Anterior cingulate cortex (tissue), 58 donors: ENCODE data around the gene ADCY9.
A peak's percentile ranks its signal among the peaks of the same experiment; 100 is the strongest.

Experiments
- DNase-seq, 58 donors: peaks; one replicate each; lab custom pipeline; 2025; lab: John Stamatoyannopoulos, UW

ADCY9 gene

GRCh38 chr16:3987231-3987630 is 129.0 kb downstream of the ADCY9 start:
- no peak for DNase-seq

- no peak for DNase-seq
These were observed 130.1 kb downstream of the ADCY9 start for GRCh38 chr16:3986235-3986544.

- DNase-seq, result no peak
These were observed 131.9 kb downstream of the ADCY9 start for GRCh38 chr16:3984111-3985060.

DNA sequence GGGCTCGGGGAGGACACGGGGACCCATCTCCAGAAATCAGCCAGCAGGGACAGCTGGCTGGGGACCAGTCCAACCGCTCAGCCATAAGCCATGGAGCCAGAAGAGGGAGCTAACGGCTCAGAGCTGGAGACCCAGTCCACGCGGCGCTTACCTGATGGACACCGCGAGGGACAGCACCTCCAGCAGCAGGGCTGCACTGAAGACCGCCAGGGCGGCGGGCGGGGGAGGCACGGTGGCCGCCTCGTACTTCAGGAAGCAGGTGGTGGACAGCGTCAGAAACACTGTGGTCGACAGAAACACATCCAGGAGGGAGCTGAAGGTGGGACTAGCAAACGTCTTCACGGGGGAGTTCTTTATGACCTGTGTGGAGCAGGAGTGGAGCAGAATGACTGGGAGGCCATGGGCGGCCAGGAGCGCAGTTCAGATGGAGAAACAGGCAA is 133.1 kb downstream of the ADCY9 start:
- peak in 46 of 58 donors; percentile 12 to 67 (median 34) for DNase-seq

- no peak for DNase-seq
These were observed 134.0 kb downstream of the ADCY9 start for GRCh38 chr16:3982216-3982615.

DNA sequence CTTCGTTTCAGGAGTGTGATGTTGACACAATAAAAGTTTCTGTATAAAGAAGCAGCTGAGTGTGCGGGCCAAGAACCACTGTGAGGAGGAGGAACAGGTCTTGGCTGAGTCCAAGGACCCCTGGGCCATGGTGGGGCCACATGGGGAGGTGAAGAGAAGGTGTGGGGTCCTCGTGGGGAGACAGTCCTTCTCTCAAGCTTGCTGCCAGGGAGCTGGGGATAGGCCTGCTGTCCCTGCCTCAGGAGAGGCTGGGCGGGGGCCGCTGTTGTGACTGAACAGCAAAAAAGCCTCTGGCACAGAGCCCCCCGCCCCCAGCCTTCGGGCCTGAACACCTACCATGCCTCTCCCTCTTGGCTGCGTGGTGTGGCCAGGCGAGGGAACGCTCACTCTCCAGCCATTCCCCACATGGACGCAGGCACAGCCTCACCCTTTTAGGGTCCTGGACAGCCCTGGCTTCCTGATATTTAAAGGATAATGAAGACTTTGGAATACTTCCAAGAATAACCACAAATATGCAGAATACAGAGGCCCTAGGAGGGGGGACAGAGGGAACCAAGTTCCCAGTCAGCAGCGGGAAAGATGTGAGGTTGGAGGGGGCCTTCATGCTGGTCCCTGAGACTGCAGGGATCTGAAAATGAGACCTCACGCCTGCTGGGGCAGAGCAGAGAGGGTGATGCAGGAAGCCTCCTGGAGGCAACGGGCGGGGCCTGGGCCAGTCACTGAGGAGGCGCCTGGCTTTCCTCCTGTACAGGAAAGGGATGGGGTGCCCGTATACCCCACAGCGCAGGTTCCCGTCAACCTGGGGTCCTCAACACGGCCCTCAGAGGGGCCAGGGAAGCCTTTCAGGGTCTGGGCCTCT is 135.8 kb downstream of the ADCY9 start:
- DNase-seq, result no peak

DNA sequence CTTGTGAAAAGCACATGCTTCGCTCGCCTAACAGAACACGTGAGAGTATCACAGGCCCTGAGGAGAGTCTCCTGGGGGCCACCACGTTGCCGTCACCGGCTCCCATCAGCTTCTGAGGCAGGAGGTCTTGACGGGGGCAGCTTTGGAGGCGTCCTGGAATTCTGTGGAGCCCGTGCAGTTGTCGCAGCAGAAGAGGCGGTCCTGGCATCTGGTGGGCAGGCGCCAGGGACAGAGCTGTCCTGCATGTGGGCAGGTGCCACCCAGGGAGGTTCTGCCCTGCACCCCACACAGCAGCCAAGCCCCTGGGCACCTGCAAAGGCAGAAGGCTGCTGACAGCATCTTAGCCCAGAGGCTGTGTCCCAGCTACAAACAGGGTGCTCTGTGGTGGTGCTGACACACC is 136.7 kb downstream of the ADCY9 start:
- DNase-seq, result no peak

GRCh38 chr16:3979070-3979469 is 137.2 kb downstream of the ADCY9 start:
- DNase-seq, result no peak

GRCh38 chr16:3977376-3977775 is 138.9 kb downstream of the ADCY9 start:
- no peak for DNase-seq

- DNase-seq, result no peak
These were observed 141.5 kb downstream of the ADCY9 start for GRCh38 chr16:3974751-3975150.

GRCh38 chr16:3971706-3972105 is 144.5 kb downstream of the ADCY9 start:
- no peak for DNase-seq

DNA sequence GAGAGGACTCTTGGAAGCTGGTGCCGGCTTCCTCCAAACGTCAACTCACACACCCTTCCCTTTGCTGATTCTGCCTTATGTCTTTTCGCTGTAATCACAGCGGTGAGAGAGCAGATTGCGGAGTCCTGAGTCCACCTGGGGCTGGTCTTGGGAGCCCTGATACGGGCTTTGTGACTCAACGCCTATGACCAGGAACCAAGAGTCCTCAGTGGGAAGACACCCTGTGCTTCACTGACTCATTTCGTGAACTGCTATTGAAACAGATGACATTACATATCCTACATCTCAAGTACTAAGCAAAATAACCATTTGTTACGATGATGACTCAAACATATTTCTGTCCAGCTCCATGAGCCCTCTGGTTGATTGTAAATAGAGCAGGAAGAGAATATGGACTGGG is 145.0 kb downstream of the ADCY9 start:
- no peak for DNase-seq

GRCh38 chr16:3968551-3968950 is 147.7 kb downstream of the ADCY9 start:
- no peak for DNase-seq

- DNase-seq, result no peak
These were observed 149.6 kb downstream of the ADCY9 start for GRCh38 chr16:3966681-3967080.

- no peak for DNase-seq
These were observed 150.3 kb downstream of the ADCY9 start for GRCh38 chr16:3965781-3966582.

DNA sequence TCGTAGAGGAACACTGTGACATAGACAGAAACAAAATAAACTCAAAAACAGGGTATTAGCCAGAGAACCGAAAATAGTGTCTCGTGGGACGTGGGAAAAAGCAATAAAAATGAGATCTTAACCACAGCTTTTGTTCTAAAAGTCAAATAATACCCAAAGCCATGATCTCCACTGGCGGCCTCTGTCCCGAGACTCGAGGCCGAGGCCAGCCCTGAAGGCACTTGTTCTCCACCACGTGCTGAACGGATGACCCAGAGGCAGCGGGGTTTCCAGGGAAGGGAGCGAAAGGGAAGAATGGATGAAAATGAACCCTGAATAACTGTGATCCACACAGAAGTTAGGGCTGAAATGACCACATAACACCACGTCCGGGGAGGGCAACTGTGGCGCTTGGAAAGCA is 150.9 kb downstream of the ADCY9 start:
- DNase-seq, result no peak

DNA sequence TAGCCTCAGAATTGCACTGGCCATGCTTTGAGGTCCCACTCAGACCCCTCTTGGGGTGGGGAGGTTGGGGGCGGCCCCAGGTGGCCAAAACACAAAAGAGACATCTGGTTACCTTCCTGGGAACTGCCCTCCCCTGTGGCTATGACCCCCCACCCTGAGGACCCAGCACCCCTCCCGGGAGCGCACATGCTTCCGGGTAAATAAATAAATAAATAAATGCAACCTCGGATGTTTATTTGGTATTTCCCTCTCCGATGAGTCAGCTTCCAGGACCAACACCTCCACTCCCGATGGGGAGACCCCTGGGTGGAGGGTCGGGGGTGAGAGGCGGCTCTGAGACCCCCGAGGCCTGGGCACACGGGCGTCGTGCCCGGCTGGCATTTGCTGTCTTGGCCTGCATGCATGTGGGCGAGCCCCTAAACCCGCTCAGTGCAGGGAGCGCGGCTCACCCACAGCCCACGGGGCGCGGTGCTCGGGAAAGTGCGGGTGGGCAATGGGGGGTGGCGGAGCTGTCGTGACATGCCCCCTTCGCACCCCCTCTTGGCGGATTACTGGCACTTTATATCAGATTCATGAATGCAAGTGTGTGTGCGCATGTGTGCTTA is 151.5 kb downstream of the ADCY9 start:
- no peak for DNase-seq

DNA sequence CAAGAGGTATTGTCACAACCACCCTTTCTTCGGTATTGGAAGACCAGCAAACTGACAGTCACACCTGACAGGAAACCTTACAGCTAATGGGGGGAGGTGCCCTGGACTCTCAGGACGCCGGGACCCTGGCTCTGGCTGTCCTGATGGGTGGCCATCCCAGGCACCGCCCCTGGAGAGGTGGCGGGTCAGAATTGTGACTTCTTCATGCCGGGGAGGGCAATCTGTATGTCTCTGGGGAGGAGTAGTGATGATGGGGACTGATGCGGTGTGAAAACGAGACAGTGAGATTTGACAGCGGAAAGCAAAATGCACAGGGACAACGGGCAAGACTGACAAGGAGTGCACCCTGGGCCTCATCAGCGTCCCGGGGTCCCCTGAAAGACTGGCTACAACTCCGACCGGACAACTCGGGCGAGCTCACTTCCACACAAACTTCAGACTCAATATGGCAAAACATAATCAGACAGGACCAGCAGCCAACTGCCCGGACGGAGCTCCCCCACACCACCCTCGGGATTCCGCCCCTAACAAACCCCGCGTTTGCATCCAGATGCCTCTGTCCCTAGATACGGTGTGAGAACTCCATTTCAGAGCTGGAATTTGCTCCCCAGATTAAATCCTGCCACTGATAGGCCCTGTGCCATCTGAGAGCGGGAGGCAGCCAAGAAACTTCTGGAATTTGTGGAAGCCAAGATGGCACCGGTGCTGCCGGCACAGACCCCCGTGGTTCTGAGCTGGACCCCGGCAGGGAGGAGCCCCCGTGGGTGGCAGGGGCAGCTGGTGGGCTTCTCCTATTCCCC is 152.2 kb downstream of the ADCY9 start:
- no peak for DNase-seq

GRCh38 chr16:3963203-3963602 is 153.0 kb downstream of the ADCY9 start:
- peak in 2 of 58 donors; percentile 11 to 20 for DNase-seq
